MCF 10A (cell line): Measurements from ENCODE around the gene ASAP3. TPM values are rescaled to one million over a fixed set of nuclear protein-coding genes. Genes with fewer than 3 reads are reported as not detected.
"Not testable (repeated sequence)": the region's sequence is repeated elsewhere in the genome, so short reads cannot be mapped to it uniquely, and the experiment has no call there.

ENCODE experiments used
- BruUV-seq: library from RNA; stranded (reverse); fragments of 400-500 nt; replicated peaks from 2 replicates; lab custom pipeline; 2021; lab: Mats Ljungman, UMichigan
- CTCF ChIA-PET: fragments of 300-600 bp; sonication (Branson Sonifier 250); formaldehyde crosslinking; extraction: SDS; loops from one replicate; lab custom pipeline; 2021; ENCODE audit warnings: antibody characterized with exemption, inconsistent platforms; lab: Yijun Ruan, JAX
- POLR2A ChIA-PET: fragments of 300-600, 350-650 bp; sonication (Branson Sonifier 250); formaldehyde crosslinking; extraction: SDS; loops from one replicate; lab custom pipeline; 2020; ENCODE audit warnings: antibody characterized with exemption, inconsistent platforms; lab: Yijun Ruan, JAX
- DNase-seq: peaks from one replicate; pipeline ENCODE4 v3.0.0-alpha.2; 2018; ENCODE audit not compliant: unreplicated experiment
- H3K27ac Mint-ChIP-seq: one replicate; pipeline ENCODE4 v1.8.0; 2022; ENCODE audit warnings: mild to moderate bottlenecking, low read depth, mixed read lengths; ENCODE audit not compliant: unreplicated experiment
- H3K27me3 Mint-ChIP-seq: one replicate; pipeline ENCODE4 v1.8.0; 2022; ENCODE audit warnings: mixed read lengths; ENCODE audit not compliant: insufficient read depth, unreplicated experiment
- H3K36me3 Mint-ChIP-seq: one replicate; pipeline ENCODE4 v1.8.0; 2022; ENCODE audit warnings: mild to moderate bottlenecking, moderate library complexity, mixed read lengths; ENCODE audit not compliant: insufficient read depth, unreplicated experiment
- H3K4me1 Mint-ChIP-seq: one replicate; pipeline ENCODE4 v1.8.0; 2022; ENCODE audit warnings: mixed read lengths; ENCODE audit not compliant: insufficient read depth, unreplicated experiment
- H3K4me3 Mint-ChIP-seq: one replicate; pipeline ENCODE4 v1.8.0; 2022; ENCODE audit warnings: mild to moderate bottlenecking, moderate library complexity, mixed read lengths; ENCODE audit not compliant: unreplicated experiment
- H3K9me3 Mint-ChIP-seq: one replicate; pipeline ENCODE4 v1.8.0; 2022; ENCODE audit warnings: mixed read lengths; ENCODE audit not compliant: unreplicated experiment
- CTCF ChIP-seq: fragments of 200-600 bp; IDR thresholded peaks from one replicate; pipeline ENCODE4 v1.8.0; 2022; ENCODE audit warnings: antibody characterized with exemption, mild to moderate bottlenecking; ENCODE audit not compliant: unreplicated experiment
- intact Hi-C: fragments of 100-400 bp; cut with micrococcal nuclease; formaldehyde crosslinking; loops from 2 replicates; pipeline ENCODE4 v1.14.1; 2022
- total RNA-seq: library from RNA; stranded (reverse); gene quantifications from 2 replicates; pipeline ENCODE4 v1.2.3, GENCODE V29; 2022

Gene ASAP3
- total RNA-seq, 1 experiment from 2014 or later: 11.1 TPM

- intact Hi-C loops: no loop called here
Observed at GRCh38 chr1:23381233-23381885, 102.6 kb downstream of the ASAP3 start.

GRCh38 chr1:23380719-23381118, 103.3 kb downstream of the ASAP3 start:
- TF ChIP-seq CTCF: no peak
- H3K36me3 Mint-ChIP-seq: no peaks in the 10 kb centered on the region
- intact Hi-C loops: no loop called here
- H3K4me3 Mint-ChIP-seq: no peak overlapping the region
- no peaks in the 10 kb centered on the region for H3K9me3 Mint-ChIP-seq
- ChIA-PET CTCF (interaction anchor here (2.6 kb wide), 1 partner anchor 23 kb away, joined by 15 read pairs; no protein-coding TSS in a partner anchor), POLR2A (interaction anchor here (1.4 to 2.6 kb wide), 3 partner anchors 13 to 36 kb away, joined by 4 to 12 read pairs (median 5); partner anchors contain the start of gene HNRNPR)
- no TSS peak for BruUV-seq
- DNase-seq: no peak
- peak overlapping the region; percentile 39 for H3K27ac Mint-ChIP-seq
- no peaks in the 10 kb centered on the region for H3K27me3 Mint-ChIP-seq
- H3K4me1 Mint-ChIP-seq: peaks cover 26% of the 10 kb centered on the region

More at GRCh38 chr1:23381233-23381885, 102.6 kb downstream of the ASAP3 start:
- no peak for TF ChIP-seq CTCF
- no peaks in the 10 kb centered on the region for H3K9me3 Mint-ChIP-seq
- peaks cover 26% of the 10 kb centered on the region for H3K4me1 Mint-ChIP-seq
- no TSS peak for BruUV-seq
- H3K4me3 Mint-ChIP-seq: no peak overlapping the region
- ChIA-PET POLR2A (interaction anchor here (1.5 to 2.1 kb wide), 2 partner anchors 13 to 22 kb away, joined by 5 to 17 read pairs; no protein-coding TSS in a partner anchor), CTCF (interaction anchor here (0.6 to 2.6 kb wide), 3 partner anchors 22 to 1442 kb away, joined by 3 to 15 read pairs (median 3); no protein-coding TSS in a partner anchor)
- no peaks in the 10 kb centered on the region for H3K27me3 Mint-ChIP-seq
- no peak for DNase-seq
- no peaks in the 10 kb centered on the region for H3K36me3 Mint-ChIP-seq
- H3K27ac Mint-ChIP-seq: peak overlapping the region; percentile 39

GRCh38 chr1:23380236-23380635, 103.7 kb downstream of the ASAP3 start:
- H3K4me3 Mint-ChIP-seq, H3K27me3 Mint-ChIP-seq, H3K9me3 Mint-ChIP-seq, intact Hi-C loops, DNase-seq, H3K27ac Mint-ChIP-seq, BruUV-seq, H3K36me3 Mint-ChIP-seq: not testable (repeated sequence)
- peaks cover 26% of the 10 kb centered on the region for H3K4me1 Mint-ChIP-seq
- ChIA-PET POLR2A (interaction anchor here (0.8 to 2.6 kb wide), 4 partner anchors 13 to 61 kb away, joined by 3 to 12 read pairs (median 4); partner anchors contain the start of gene HNRNPR), CTCF (interaction anchor here (0.6 to 2.6 kb wide), 2 partner anchors 23 to 197 kb away, joined by 3 to 15 read pairs; no protein-coding TSS in a partner anchor)

Other genes with a start within 250 kb of the ASAP3 start
- gene HNRNPR, start 139.9 kb downstream of the ASAP3 start, total RNA-seq: 128 and 152 TPM in 2 replicates
- 6.5 and 8.0 TPM in 2 replicates for gene ZNF436, start 114.3 kb downstream of the ASAP3 start, total RNA-seq
- 0.49 and 1.5 TPM in 2 replicates for gene TCEA3, start 59.4 kb downstream of the ASAP3 start, total RNA-seq
- gene E2F2, start 47.1 kb upstream of the ASAP3 start, total RNA-seq: 0.32 and 0.89 TPM in 2 replicates
- gene ID3, start 75.3 kb upstream of the ASAP3 start, total RNA-seq: 15.7 and 34.8 TPM in 2 replicates
- 1,201 and 1,563 TPM in 2 replicates for gene RPL11, start 207.6 kb upstream of the ASAP3 start, total RNA-seq